GM23338 (cell line): ENCODE data around the gene IGF2BP3. TPM values are rescaled to one million over a fixed set of nuclear protein-coding genes. Genes with fewer than 3 reads are reported as not detected.

Experiments
- ATAC-seq: fragments of 200-7000 bp; cut with Tn5 transposase; 3 replicates; pipeline ENCODE4 v1.9.1; 2020
- DNase-seq: peaks from one replicate; pipeline ENCODE4 v3.0.0-alpha.2; 2015; ENCODE audit warnings: low spot score
- H2AFZ ChIP-seq: fragments of 200-600 bp; sonication (generic); 2 replicates; pipeline ENCODE4 v1.8.0; 2016; ENCODE audit warnings: antibody characterized with exemption, mild to moderate bottlenecking, moderate library complexity
- H3F3A ChIP-seq: fragments of 200-600 bp; sonication (generic); replicated peaks from 2 replicates; pipeline ENCODE4 v1.8.0; 2017; ENCODE audit warnings: antibody characterized with exemption, mixed run types, low read depth
- H3K27ac ChIP-seq: fragments of 200-600 bp; sonication (generic); 2 replicates; pipeline ENCODE4 v1.6.1; 2016; ENCODE audit warnings: low read depth
- H3K27me3 ChIP-seq: fragments of 200-600 bp; sonication (generic); 2 replicates; pipeline ENCODE4 v1.8.0; 2016; ENCODE audit warnings: mild to moderate bottlenecking, mixed run types, moderate library complexity; ENCODE audit not compliant: insufficient read depth
- H3K36me3 ChIP-seq: fragments of 200-600 bp; sonication (generic); 2 replicates; pipeline ENCODE4 v1.8.0; 2016; ENCODE audit warnings: mild to moderate bottlenecking; ENCODE audit not compliant: insufficient read depth
- H3K4me1 ChIP-seq: fragments of 200-600 bp; sonication (generic); 2 replicates; pipeline ENCODE4 v1.8.0; 2016; ENCODE audit warnings: mild to moderate bottlenecking, moderate library complexity; ENCODE audit not compliant: insufficient read depth
- H3K4me2 ChIP-seq: fragments of 200-600 bp; sonication (generic); 2 replicates; pipeline ENCODE4 v1.7.1; 2017; ENCODE audit warnings: mixed run types
- H3K4me3 ChIP-seq: fragments of 200-600 bp; sonication (generic); 2 replicates; pipeline ENCODE4 v1.6.1; 2016; ENCODE audit warnings: mixed run types
- H3K79me2 ChIP-seq: fragments of 200-600 bp; sonication (generic); replicated peaks from 2 replicates; pipeline ENCODE4 v1.8.0; 2017; ENCODE audit warnings: mild to moderate bottlenecking; ENCODE audit not compliant: insufficient read depth
- H3K9me2 ChIP-seq: fragments of 200-600 bp; sonication (generic); 2 replicates; pipeline ENCODE4 v1.8.0; 2017; ENCODE audit not compliant: insufficient read depth
- H4K20me1 ChIP-seq: fragments of 200-600 bp; sonication (generic); replicated peaks from 2 replicates; pipeline ENCODE4 v1.8.0; 2017; ENCODE audit warnings: mild to moderate bottlenecking; ENCODE audit not compliant: insufficient read depth
- H3K27ac Mint-ChIP-seq: 2 replicates; pipeline ENCODE4 v1.8.0; 2020; ENCODE audit warnings: inconsistent platforms, mild to moderate bottlenecking, moderate library complexity, mixed read lengths
- H3K27me3 Mint-ChIP-seq: 3 replicates; pipeline ENCODE4 v1.8.0; 2022; ENCODE audit warnings: low read depth, mild to moderate bottlenecking, moderate library complexity, mixed read lengths, inconsistent platforms; ENCODE audit not compliant: insufficient read depth, poor library complexity
- H3K36me3 Mint-ChIP-seq: 3 replicates; pipeline ENCODE4 v1.8.0; 2021; ENCODE audit warnings: low read depth, mild to moderate bottlenecking, inconsistent platforms, moderate library complexity, mixed read lengths
- H3K4me1 Mint-ChIP-seq: 3 replicates; pipeline ENCODE4 v1.8.0; 2020; ENCODE audit warnings: mild to moderate bottlenecking, inconsistent platforms, mixed read lengths
- H3K4me3 Mint-ChIP-seq: 3 replicates; pipeline ENCODE4 v1.8.0; 2021; ENCODE audit warnings: moderate library complexity, mild to moderate bottlenecking, inconsistent platforms, mixed read lengths
- H3K9me3 Mint-ChIP-seq: 3 replicates; pipeline ENCODE4 v1.8.0; 2020; ENCODE audit warnings: moderate library complexity, mild to moderate bottlenecking, inconsistent platforms, mixed read lengths
- CREB1 ChIP-seq: fragments of 250-450 bp; sonication (Bioruptor Pico); IDR thresholded peaks from 2 replicates; pipeline ENCODE4 v1.5.0; 2020; ENCODE audit warnings: low read depth, mild to moderate bottlenecking, moderate library complexity
- CTCF ChIP-seq, 2 experiments: fragments of 200-600 bp in 1 of 2; sonication (generic) in 1 of 2; conservative IDR thresholded peaks; 2 replicates each; pipeline versions ENCODE4 v1.5.1 to v1.6.1; 2016 to 2017; ENCODE audit warnings: antibody characterized with exemption in 2 of 2, low read depth in 2 of 2, mild to moderate bottlenecking in 2 of 2, moderate library complexity in 1 of 2
- ETS1 ChIP-seq: IDR thresholded peaks from 2 replicates; pipeline ENCODE4 v1.6.1; 2016; ENCODE audit warnings: antibody characterized with exemption
- EZH2 ChIP-seq: fragments of 200-600 bp; sonication (generic); IDR thresholded peaks from one replicate; pipeline ENCODE4 v1.8.0; 2017; ENCODE audit warnings: antibody characterized with exemption, mild to moderate bottlenecking, low read depth; ENCODE audit not compliant: unreplicated experiment
- EZH2phosphoT487 ChIP-seq: fragments of 200-600 bp; sonication (generic); IDR thresholded peaks from one replicate; pipeline ENCODE4 v1.8.1; 2018; ENCODE audit warnings: antibody characterized with exemption; ENCODE audit not compliant: unreplicated experiment
- JUNB ChIP-seq: IDR thresholded peaks from one replicate; pipeline ENCODE4 v1.6.1; 2016; ENCODE audit warnings: antibody characterized with exemption; ENCODE audit not compliant: unreplicated experiment
- NANOG ChIP-seq: IDR thresholded peaks from 2 replicates; pipeline ENCODE4 v1.6.1; 2016; ENCODE audit warnings: antibody characterized with exemption, borderline replicate concordance
- POLR2AphosphoS5 ChIP-seq: IDR thresholded peaks from 2 replicates; pipeline ENCODE4 v1.6.1; 2016; ENCODE audit warnings: antibody characterized with exemption, low read depth
- REST ChIP-seq: IDR thresholded peaks from one replicate; pipeline ENCODE4 v1.6.1; 2018; ENCODE audit warnings: antibody characterized with exemption; ENCODE audit not compliant: unreplicated experiment
- STAT1 ChIP-seq: IDR thresholded peaks from one replicate; pipeline ENCODE4 v1.6.1; 2016; ENCODE audit warnings: antibody characterized with exemption; ENCODE audit not compliant: unreplicated experiment
- ZNF114 ChIP-seq: fragments of 250-450 bp; sonication (Bioruptor Pico); IDR thresholded peaks from 2 replicates; pipeline ENCODE4 v1.5.0; 2020; ENCODE audit warnings: mild to moderate bottlenecking, moderate library complexity
- ZNF331 ChIP-seq: fragments of 250-450 bp; sonication (Bioruptor Pico); IDR thresholded peaks from 2 replicates; pipeline ENCODE4 v1.5.0; 2020; ENCODE audit warnings: low read depth, mild to moderate bottlenecking, moderate library complexity
- ZNF462 ChIP-seq: fragments of 250-450 bp; sonication (Bioruptor Pico); IDR thresholded peaks from 2 replicates; pipeline ENCODE4 v1.5.0; 2020; ENCODE audit warnings: mild to moderate bottlenecking, moderate library complexity
- polyA plus RNA-seq: library from polyadenylated mRNA; unstranded; fragments of >200 nt; fragmentation: Nextera tagmentation; extraction: Ambion mirVana; gene quantifications from 2 replicates; pipeline ENCODE4 v1.2.1, GENCODE V29; 2016
- total RNA-seq: library from RNA; depleted of rRNA; stranded (reverse); fragments of >200 nt; shearing (Covaris generic); gene quantifications from 2 replicates; pipeline ENCODE4 v1.2.3, GENCODE V29; 2014

Gene IGF2BP3
- total and polyA plus RNA-seq, 2 experiments from 2014 or later: 52.0 to 183 TPM

- H3K36me3 Mint-ChIP-seq: peaks cover 10% of the 10 kb centered on the region; the same call in 1 of the 3 replicates
- H3K4me2 ChIP-seq: no peak overlapping the region
- H3K27me3 Mint-ChIP-seq: peaks cover 8% of the 10 kb centered on the region
Observed at GRCh38 chr7:23373151-23374004, 96.9 kb downstream of the IGF2BP3 start.

More at GRCh38 chr7:23373151-23374004, 96.9 kb downstream of the IGF2BP3 start:
- H3K4me3 Mint-ChIP-seq: no peak overlapping the region
- ATAC-seq: no peak
- peaks cover 15% of the 10 kb centered on the region for H3K4me1 ChIP-seq
- TF ChIP-seq CTCF (conservative IDR thresholded peaks at IDR 0.05; ENCODE audit: low read depth in 2 of 2) (no peak), STAT1 (no peak), ZNF462 (CRISPR knock-in tag) (no peak), NANOG (no peak), ZNF114 (no peak), EZH2 (no peak), EZH2phosphoT487 (no peak), REST (no peak), ZNF331 (CRISPR knock-in tag) (no peak), CREB1 (CRISPR knock-in tag) (no peak), ETS1 (no peak), POLR2AphosphoS5 (no peak), JUNB (no peak)
- H3K4me1 Mint-ChIP-seq: peaks cover 43% of the 10 kb centered on the region
- peaks cover 100% of the 10 kb centered on the region for H3K79me2 ChIP-seq
- no peaks in the 10 kb centered on the region for H3K27me3 ChIP-seq
- no peak for DNase-seq
- peaks cover 81% of the 10 kb centered on the region for H4K20me1 ChIP-seq
- no peaks in the 10 kb centered on the region for H3K36me3 ChIP-seq
- no peaks in the 10 kb centered on the region for H3K9me2 ChIP-seq
- H3K9me3 Mint-ChIP-seq: no peaks in the 10 kb centered on the region; the same call in 2 of the 3 replicates
- H3F3A ChIP-seq: peaks cover 5% of the 10 kb centered on the region; the same call in 1 of the 2 replicates
- no peak overlapping the region for H2AFZ ChIP-seq
- peak overlapping the region; percentile 58; the same call in 1 of the 2 replicates for H3K27ac Mint-ChIP-seq
- no peak overlapping the region for H3K27ac ChIP-seq
- H3K4me3 ChIP-seq: no peak overlapping the region
